Glutamatergic neuron (in vitro differentiated cells): ENCODE data around the gene MAP3K2. TPM values are rescaled to one million over a fixed set of nuclear protein-coding genes. Genes with fewer than 3 reads are reported as not detected.
A peak's percentile ranks its signal among the peaks of the same experiment; 100 is the strongest.

Source experiments
- DNase-seq: peaks from one replicate; pipeline ENCODE4 v3.0.0; 2022
- H3K27ac Mint-ChIP-seq: one replicate; pipeline ENCODE4 v1.8.0; 2020; ENCODE audit warnings: mild to moderate bottlenecking, mixed read lengths, inconsistent platforms; ENCODE audit not compliant: unreplicated experiment
- H3K27me3 Mint-ChIP-seq: one replicate; pipeline ENCODE4 v1.8.0; 2020; ENCODE audit warnings: mild to moderate bottlenecking, moderate library complexity, mixed read lengths, inconsistent platforms; ENCODE audit not compliant: unreplicated experiment
- H3K36me3 Mint-ChIP-seq: one replicate; pipeline ENCODE4 v1.8.0; 2020; ENCODE audit warnings: mild to moderate bottlenecking, mixed read lengths, inconsistent platforms; ENCODE audit not compliant: unreplicated experiment
- H3K4me1 Mint-ChIP-seq: one replicate; pipeline ENCODE4 v1.8.0; 2020; ENCODE audit warnings: mild to moderate bottlenecking, low read depth, mixed read lengths, inconsistent platforms; ENCODE audit not compliant: unreplicated experiment
- H3K4me3 Mint-ChIP-seq: one replicate; pipeline ENCODE4 v1.8.0; 2020; ENCODE audit warnings: mild to moderate bottlenecking, mixed read lengths, inconsistent platforms; ENCODE audit not compliant: unreplicated experiment
- H3K9me3 Mint-ChIP-seq: one replicate; pipeline ENCODE4 v1.8.0; 2020; ENCODE audit warnings: mild to moderate bottlenecking, moderate library complexity, mixed read lengths, inconsistent platforms; ENCODE audit not compliant: unreplicated experiment
- microRNA-seq: library from miRNA; unstranded; fragments of <30 nt; microRNA quantifications from one replicate; pipeline ENCODE4, GENCODE V29; 2020; ENCODE audit not compliant: unreplicated experiment
- total RNA-seq: library from RNA; stranded (reverse); fragmentation: NEBNext Ultra II Directional; extraction: Animal tissue kit (Norgen Biotek cat#: 25700); gene quantifications from one replicate; pipeline ENCODE4 v1.2.1, GENCODE V29; 2021; ENCODE audit not compliant: unreplicated experiment
- TF ChIP-seq, protein P1 (sequence below): fragments of 200-600 bp; sonication (generic); IDR thresholded peaks from one replicate; pipeline ENCODE4 v1.5.0; 2021; ENCODE audit not compliant: partially characterized antibody, unreplicated experiment

Gene MAP3K2
- total RNA-seq, 1 donor from 2014 or later, result 42.7 TPM

- H3K9me3 Mint-ChIP-seq, result no peaks in the 10 kb centered on the region
- no peak overlapping the region for H3K4me3 Mint-ChIP-seq
- peaks cover 3% of the 10 kb centered on the region for H3K27me3 Mint-ChIP-seq
- TF ChIP-seq, protein P1, sequence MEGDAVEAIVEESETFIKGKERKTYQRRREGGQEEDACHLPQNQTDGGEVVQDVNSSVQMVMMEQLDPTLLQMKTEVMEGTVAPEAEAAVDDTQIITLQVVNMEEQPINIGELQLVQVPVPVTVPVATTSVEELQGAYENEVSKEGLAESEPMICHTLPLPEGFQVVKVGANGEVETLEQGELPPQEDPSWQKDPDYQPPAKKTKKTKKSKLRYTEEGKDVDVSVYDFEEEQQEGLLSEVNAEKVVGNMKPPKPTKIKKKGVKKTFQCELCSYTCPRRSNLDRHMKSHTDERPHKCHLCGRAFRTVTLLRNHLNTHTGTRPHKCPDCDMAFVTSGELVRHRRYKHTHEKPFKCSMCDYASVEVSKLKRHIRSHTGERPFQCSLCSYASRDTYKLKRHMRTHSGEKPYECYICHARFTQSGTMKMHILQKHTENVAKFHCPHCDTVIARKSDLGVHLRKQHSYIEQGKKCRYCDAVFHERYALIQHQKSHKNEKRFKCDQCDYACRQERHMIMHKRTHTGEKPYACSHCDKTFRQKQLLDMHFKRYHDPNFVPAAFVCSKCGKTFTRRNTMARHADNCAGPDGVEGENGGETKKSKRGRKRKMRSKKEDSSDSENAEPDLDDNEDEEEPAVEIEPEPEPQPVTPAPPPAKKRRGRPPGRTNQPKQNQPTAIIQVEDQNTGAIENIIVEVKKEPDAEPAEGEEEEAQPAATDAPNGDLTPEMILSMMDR, result no peak
- no peak for DNase-seq
- no peak overlapping the region for H3K27ac Mint-ChIP-seq
- H3K4me1 Mint-ChIP-seq, result no peaks in the 10 kb centered on the region
- H3K36me3 Mint-ChIP-seq, result peaks cover 15% of the 10 kb centered on the region
Observed at GRCh38 chr2:127255721-127256120, 132.1 kb downstream of the MAP3K2 start.

GRCh38 chr2:127255146-127255545 lies 132.6 kb downstream of the MAP3K2 start:
- Mint-ChIP-seq H3K4me3 (no peak overlapping the region), H3K27ac (no peak overlapping the region), H3K36me3 (peaks cover 15% of the 10 kb centered on the region), H3K9me3 (no peaks in the 10 kb centered on the region), H3K27me3 (peaks cover 3% of the 10 kb centered on the region), H3K4me1 (no peaks in the 10 kb centered on the region)
- TF ChIP-seq, protein P1, result no peak
- DNase-seq, result no peak

GRCh38 chr2:127254386-127254981 lies 133.3 kb downstream of the MAP3K2 start:
- no peaks in the 10 kb centered on the region for H3K4me1 Mint-ChIP-seq
- peaks cover 13% of the 10 kb centered on the region for H3K36me3 Mint-ChIP-seq
- H3K4me3 Mint-ChIP-seq, result no peak overlapping the region
- H3K27me3 Mint-ChIP-seq, result peaks cover 2% of the 10 kb centered on the region
- H3K27ac Mint-ChIP-seq, result no peak overlapping the region
- TF ChIP-seq, protein P1, result no peak
- no peak for DNase-seq
- H3K9me3 Mint-ChIP-seq, result no peaks in the 10 kb centered on the region

Small RNA genes within 50 kb of the gene (microRNA-seq; reads per million reads assigned to microRNA genes)
- gene MIR4783, result 5.0 reads per million, percentile 32 among the genes with 10 or more reads in this experiment

Other genes starting within 250 kb of the MAP3K2 start
- 4.3 TPM for gene CYP27C1, start 167.7 kb downstream of the MAP3K2 start, total RNA-seq
- gene ERCC3, start 93.8 kb downstream of the MAP3K2 start, total RNA-seq, result 54.0 TPM
- not detected for gene PROC, start 30.5 kb upstream of the MAP3K2 start, total RNA-seq
- gene IWS1, start 138.5 kb upstream of the MAP3K2 start, total RNA-seq, result 46.1 TPM
- gene MYO7B, start 147.7 kb upstream of the MAP3K2 start, total RNA-seq, result 0.29 TPM